ENCODE measurements around the gene SMARCAL1.

Gene SMARCAL1

DNA sequence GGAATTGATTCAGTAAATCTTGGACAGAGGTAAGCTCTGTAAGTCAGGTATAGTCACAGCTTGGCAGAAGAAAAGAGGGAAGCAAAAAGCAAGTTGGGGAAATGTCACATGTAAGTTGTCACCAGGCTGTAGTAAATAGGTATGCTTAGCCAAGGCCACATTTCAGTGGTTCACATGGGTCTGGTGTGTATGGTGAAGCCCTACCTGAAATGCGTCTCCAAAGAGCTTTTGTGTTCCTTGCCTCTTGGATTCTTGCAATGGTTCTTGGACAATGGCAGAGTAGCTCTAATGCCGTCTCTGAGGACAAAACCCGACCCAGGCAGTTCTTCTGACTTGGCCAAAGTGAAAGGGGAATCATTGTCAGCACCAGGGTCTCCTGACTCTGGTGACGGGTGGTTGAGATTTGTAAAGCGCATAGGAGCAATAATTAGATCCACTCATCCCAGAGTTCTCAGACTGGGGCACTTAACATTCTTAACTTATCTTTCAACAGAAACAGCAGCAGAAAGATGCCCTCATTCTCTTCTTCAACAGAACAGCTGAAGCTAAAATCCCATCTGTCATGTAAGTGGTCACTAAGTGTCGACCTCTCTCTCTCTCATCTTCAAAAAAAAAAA lies 51.9 kb downstream of the SMARCAL1 start:
- TF ChIP-seq, protein P1, sequence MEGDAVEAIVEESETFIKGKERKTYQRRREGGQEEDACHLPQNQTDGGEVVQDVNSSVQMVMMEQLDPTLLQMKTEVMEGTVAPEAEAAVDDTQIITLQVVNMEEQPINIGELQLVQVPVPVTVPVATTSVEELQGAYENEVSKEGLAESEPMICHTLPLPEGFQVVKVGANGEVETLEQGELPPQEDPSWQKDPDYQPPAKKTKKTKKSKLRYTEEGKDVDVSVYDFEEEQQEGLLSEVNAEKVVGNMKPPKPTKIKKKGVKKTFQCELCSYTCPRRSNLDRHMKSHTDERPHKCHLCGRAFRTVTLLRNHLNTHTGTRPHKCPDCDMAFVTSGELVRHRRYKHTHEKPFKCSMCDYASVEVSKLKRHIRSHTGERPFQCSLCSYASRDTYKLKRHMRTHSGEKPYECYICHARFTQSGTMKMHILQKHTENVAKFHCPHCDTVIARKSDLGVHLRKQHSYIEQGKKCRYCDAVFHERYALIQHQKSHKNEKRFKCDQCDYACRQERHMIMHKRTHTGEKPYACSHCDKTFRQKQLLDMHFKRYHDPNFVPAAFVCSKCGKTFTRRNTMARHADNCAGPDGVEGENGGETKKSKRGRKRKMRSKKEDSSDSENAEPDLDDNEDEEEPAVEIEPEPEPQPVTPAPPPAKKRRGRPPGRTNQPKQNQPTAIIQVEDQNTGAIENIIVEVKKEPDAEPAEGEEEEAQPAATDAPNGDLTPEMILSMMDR (IDR thresholded peaks at IDR 0.05; ENCODE audit: low read depth, low read length), result no peak
- no peak for DNase-seq (ENCODE audit: extremely low read depth, low read depth)

DNA sequence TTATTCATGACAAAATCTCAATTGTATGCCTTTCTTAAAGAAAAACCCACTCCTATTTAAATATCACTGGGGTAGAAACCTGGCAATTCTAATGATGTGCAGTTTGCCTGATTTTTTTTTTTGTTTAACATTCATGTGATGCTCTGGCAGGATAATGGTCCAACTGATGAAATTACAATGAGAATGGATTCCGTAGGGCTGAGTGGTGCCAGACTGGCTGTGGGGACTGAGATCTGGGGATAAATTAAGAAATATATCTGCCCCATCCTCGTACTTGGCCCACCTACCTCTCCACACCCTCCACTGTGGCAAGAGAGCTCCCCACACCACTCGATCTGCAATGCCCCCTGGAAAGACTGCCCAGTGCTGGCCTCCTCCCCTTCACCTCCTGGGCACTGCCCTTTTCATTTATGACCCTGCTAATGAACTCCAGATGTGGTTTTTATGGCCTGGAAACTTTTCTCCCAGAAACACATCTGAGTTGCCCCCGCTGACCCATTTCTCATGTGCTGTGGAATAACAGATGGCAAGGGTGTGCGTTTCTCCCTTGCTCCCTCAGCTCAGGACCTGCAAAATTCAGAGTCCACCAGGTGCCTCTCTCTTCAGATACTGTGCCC lies 53.4 kb downstream of the SMARCAL1 start:
- no peak for DNase-seq (ENCODE audit: extremely low read depth, low read depth)
- TF ChIP-seq, protein P1 (IDR thresholded peaks at IDR 0.05; ENCODE audit: low read depth, low read length), result no peak

DNA sequence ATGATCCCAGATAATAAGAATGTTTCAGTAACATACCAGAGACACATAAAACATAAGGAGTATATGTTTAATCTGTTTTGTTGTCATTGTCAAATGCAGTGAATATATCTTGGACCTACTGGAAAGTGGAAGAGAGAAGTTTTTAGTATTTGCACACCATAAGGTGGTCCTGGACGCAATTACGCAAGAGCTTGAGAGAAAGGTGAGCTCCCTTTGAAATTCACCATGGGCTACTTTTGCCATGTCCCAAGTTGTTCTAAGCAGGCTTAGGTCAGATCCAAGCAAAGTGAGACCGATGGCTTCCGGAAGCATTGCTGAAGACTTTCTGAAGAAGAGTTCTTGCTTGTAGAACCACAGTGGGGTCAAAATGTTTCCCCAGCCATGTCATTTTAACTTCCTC lies 55.6 kb downstream of the SMARCAL1 start:
- DNase-seq (ENCODE audit: extremely low read depth, low read depth), result no peak
- TF ChIP-seq, protein P1 (IDR thresholded peaks at IDR 0.05; ENCODE audit: low read depth, low read length), result no peak

DNA sequence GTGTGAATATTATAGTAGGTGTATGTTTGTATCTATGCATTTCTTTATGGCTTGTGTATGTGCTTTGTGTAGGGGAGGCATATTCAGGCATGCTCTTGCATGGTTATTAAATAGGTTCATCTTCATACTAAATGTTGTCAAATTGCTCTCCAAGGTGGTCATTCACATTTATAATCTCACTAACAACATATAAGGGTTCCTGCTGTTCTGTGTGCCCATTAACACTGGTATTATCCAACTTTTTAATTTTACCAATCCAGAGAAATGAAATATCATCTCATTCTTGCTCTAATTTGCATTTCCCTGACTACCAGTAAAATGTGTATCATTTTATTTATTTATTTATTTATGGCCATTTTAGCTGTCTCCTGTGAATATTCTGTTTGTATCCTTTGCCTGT lies 57.4 kb downstream of the SMARCAL1 start:
- TF ChIP-seq, protein P1 (IDR thresholded peaks at IDR 0.05; ENCODE audit: low read depth, low read length), result no peak
- no peak for DNase-seq (ENCODE audit: extremely low read depth, low read depth)

DNA sequence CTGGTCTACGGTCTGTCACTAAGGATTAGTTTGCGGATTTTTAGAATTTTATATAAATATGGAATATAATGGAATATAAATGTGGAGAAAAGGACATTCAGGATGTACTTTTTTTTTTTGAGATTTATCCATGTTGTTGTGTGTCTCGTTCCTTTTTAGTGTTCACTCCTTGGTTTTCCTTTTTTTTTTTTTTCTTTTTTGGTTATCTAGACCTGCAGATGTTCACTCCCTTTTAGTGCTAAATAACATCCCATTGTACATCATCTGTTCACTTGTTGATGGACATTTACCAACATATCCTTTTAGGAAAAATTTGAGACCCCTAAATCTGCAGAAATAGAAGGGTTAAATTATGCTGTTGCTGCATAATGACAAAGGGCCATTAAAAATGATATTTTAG lies 60.9 kb downstream of the SMARCAL1 start:
- TF ChIP-seq, protein P1 (IDR thresholded peaks at IDR 0.05; ENCODE audit: low read depth, low read length), result no peak
- no peak for DNase-seq (ENCODE audit: extremely low read depth, low read depth)

DNA sequence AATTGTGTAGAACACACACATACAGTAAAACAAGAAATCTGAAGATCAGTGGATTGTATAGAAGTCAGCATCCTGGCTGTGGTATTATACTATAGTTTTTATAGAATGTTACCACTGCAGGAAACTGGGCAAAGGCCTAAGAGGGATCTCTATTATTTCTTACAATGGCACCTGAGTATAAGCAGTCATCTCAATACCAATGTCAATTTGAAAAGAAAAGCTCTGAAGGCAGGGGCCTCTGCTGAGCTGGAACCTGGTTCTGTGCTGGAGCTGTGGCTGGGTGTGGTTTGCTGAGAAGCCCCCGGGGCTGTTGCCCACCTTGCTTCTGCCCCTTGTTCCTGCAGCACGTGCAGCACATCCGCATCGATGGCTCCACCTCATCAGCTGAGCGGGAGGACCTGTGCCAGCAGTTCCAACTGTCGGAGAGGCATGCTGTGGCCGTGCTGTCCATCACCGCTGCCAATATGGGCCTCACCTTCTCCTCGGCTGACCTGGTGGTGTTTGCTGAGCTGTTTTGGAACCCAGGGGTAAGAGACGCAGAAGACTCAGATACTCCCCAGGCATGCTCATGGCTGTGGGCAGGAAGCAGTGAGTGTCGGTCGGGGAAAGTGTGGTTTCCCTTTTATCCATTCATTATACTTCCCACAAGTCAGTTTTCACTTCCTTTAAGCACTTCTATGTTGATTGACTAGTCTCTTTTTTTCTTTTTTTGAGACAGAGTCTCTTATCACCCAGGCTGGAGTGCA lies 62.8 kb downstream of the SMARCAL1 start:
- no peak for DNase-seq (ENCODE audit: extremely low read depth, low read depth)
- TF ChIP-seq, protein P1 (IDR thresholded peaks at IDR 0.05; ENCODE audit: low read depth, low read length), result no peak

DNA sequence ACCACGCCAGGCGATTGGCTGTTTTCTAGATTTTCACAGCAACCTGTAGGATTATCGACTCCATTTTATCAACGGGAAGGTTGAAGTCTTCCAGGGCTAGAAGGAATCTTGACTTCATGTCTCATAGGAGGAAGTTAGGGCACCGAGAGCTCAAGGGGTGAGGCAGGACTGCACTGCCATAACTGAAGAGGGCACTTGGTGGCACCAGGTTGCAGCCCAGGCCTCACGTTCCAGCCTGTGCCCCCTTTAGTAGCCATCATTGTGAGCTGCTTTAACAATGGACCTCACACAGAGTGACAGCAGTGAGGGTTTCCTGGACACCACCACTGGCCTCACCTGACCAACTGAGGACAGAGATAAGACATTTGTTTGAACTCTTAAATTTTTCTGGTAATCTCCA lies 63.5 kb downstream of the SMARCAL1 start:
- DNase-seq (ENCODE audit: extremely low read depth, low read depth), result no peak
- TF ChIP-seq, protein P1 (IDR thresholded peaks at IDR 0.05; ENCODE audit: low read depth, low read length), result no peak
